Measurements from ENCODE around the gene FGF18.

The FGF18 gene

DNA sequence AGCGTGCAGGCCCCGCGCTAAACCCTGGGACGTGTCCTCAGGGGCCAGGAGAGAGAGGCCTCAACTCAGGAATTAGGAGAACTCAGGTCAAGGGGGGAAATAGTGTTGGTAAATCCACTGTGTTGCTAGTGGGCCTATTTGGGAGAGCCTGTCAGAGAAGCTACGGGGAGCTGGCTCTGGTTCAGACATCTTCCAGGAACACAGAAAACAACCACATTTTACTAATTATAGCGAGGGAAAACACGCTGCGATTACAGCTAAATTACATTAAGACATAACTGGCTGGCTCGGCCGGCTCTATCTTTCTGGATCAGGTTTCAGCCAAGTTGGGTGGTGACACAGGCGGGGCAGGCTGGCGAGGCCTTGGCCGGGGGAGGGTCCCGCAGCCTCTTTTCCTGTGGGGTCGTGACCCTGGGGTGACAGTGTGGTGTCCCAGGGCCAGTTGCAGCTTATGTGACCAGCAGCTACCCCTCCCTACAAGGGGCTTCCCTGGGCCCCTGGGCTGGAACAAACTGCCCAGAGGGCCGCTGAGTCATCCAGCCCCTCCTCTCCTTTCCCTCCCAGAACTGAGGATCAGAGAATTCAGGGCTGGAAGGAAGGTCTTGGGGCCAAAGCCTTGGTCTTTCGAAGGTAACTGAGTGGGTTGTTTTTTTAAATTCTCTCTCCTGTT, 75.1 kb downstream of the FGF18 start (continued):
- TF ChIP-seq, protein P1, sequence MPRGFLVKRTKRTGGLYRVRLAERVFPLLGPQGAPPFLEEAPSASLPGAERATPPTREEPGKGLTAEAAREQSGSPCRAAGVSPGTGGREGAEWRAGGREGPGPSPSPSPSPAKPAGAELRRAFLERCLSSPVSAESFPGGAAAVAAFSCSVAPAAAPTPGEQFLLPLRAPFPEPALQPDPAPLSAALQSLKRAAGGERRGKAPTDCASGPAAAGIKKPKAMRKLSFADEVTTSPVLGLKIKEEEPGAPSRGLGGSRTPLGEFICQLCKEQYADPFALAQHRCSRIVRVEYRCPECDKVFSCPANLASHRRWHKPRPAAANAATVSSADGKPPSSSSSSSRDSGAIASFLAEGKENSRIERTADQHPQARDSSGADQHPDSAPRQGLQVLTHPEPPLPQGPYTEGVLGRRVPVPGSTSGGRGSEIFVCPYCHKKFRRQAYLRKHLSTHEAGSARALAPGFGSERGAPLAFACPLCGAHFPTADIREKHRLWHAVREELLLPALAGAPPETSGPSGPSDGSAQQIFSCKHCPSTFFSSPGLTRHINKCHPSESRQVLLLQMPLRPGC (tag by site-specific recombination; IDR thresholded peaks at IDR 0.05): no peak
- TF ChIP-seq ZNF785 (tag by site-specific recombination; IDR thresholded peaks at IDR 0.05) (no peak), GLI2 (tag by site-specific recombination; IDR thresholded peaks at IDR 0.05; ENCODE audit: borderline replicate concordance, low read depth) (no peak), EGR2 (tag by site-specific recombination; IDR thresholded peaks at IDR 0.05; ENCODE audit: low read depth) (no peak), OSR2 (tag by site-specific recombination; IDR thresholded peaks at IDR 0.05) (no peak; the same call in 1 of the 2 replicates), ZNF623 (tag by site-specific recombination; IDR thresholded peaks at IDR 0.05) (no peak), ZNF146 (tag by site-specific recombination; IDR thresholded peaks at IDR 0.05) (no peak), KLF7 (tag by site-specific recombination; IDR thresholded peaks at IDR 0.05; ENCODE audit: borderline replicate concordance) (no peak), SP2 (tag by site-specific recombination; IDR thresholded peaks at IDR 0.05) (no peak), ZBTB17 (tag by site-specific recombination; IDR thresholded peaks at IDR 0.05) (peak; percentile 93), MZF1 (tag by site-specific recombination; IDR thresholded peaks at IDR 0.05; ENCODE audit: borderline replicate concordance) (no peak; the same call in 1 of the 2 replicates), ZNF138 (tag by site-specific recombination; IDR thresholded peaks at IDR 0.05; ENCODE audit: borderline replicate concordance) (no peak), ZNF324 (tag by site-specific recombination; IDR thresholded peaks at IDR 0.05) (no peak), ZNF132 (tag by site-specific recombination; IDR thresholded peaks at IDR 0.05; ENCODE audit: borderline replicate concordance) (no peak), ZNF585B (tag by site-specific recombination; IDR thresholded peaks at IDR 0.05) (no peak), ZNF610 (tag by site-specific recombination; IDR thresholded peaks at IDR 0.05; ENCODE audit: borderline replicate concordance) (no peak), ZNF747 (tag by site-specific recombination; IDR thresholded peaks at IDR 0.05) (no peak), ZNF48 (tag by site-specific recombination; IDR thresholded peaks at IDR 0.05) (no peak), SCRT2 (tag by site-specific recombination; IDR thresholded peaks at IDR 0.05) (no peak), HOXC10 (CRISPR knock-in tag; IDR thresholded peaks at IDR 0.05) (no peak), RBAK (tag by site-specific recombination; IDR thresholded peaks at IDR 0.05) (no peak), MEIS1 (CRISPR knock-in tag; IDR thresholded peaks at IDR 0.05; ENCODE audit: borderline replicate concordance) (no peak), ZBTB48 (tag by site-specific recombination; IDR thresholded peaks at IDR 0.05) (no peak), PRDM6 (tag by site-specific recombination; IDR thresholded peaks at IDR 0.05) (peak; percentile 93), ZNF530 (tag by site-specific recombination; IDR thresholded peaks at IDR 0.05; ENCODE audit: low read depth) (no peak), ZNF555 (tag by site-specific recombination; conservative IDR thresholded peaks at IDR 0.05) (no peak), FEZF1 (tag by site-specific recombination; IDR thresholded peaks at IDR 0.05) (0 out of 2 replicates have a peak, but pooled peaks have one; percentile 29), ZNF596 (tag by site-specific recombination; IDR thresholded peaks at IDR 0.05) (0 out of 2 replicates have a peak, but pooled peaks have one; percentile 10), ZNF624 (tag by site-specific recombination; IDR thresholded peaks at IDR 0.05) (no peak), ZNF639 (tag by site-specific recombination; IDR thresholded peaks at IDR 0.05) (no peak)
- TF ChIP-seq, protein P2, sequence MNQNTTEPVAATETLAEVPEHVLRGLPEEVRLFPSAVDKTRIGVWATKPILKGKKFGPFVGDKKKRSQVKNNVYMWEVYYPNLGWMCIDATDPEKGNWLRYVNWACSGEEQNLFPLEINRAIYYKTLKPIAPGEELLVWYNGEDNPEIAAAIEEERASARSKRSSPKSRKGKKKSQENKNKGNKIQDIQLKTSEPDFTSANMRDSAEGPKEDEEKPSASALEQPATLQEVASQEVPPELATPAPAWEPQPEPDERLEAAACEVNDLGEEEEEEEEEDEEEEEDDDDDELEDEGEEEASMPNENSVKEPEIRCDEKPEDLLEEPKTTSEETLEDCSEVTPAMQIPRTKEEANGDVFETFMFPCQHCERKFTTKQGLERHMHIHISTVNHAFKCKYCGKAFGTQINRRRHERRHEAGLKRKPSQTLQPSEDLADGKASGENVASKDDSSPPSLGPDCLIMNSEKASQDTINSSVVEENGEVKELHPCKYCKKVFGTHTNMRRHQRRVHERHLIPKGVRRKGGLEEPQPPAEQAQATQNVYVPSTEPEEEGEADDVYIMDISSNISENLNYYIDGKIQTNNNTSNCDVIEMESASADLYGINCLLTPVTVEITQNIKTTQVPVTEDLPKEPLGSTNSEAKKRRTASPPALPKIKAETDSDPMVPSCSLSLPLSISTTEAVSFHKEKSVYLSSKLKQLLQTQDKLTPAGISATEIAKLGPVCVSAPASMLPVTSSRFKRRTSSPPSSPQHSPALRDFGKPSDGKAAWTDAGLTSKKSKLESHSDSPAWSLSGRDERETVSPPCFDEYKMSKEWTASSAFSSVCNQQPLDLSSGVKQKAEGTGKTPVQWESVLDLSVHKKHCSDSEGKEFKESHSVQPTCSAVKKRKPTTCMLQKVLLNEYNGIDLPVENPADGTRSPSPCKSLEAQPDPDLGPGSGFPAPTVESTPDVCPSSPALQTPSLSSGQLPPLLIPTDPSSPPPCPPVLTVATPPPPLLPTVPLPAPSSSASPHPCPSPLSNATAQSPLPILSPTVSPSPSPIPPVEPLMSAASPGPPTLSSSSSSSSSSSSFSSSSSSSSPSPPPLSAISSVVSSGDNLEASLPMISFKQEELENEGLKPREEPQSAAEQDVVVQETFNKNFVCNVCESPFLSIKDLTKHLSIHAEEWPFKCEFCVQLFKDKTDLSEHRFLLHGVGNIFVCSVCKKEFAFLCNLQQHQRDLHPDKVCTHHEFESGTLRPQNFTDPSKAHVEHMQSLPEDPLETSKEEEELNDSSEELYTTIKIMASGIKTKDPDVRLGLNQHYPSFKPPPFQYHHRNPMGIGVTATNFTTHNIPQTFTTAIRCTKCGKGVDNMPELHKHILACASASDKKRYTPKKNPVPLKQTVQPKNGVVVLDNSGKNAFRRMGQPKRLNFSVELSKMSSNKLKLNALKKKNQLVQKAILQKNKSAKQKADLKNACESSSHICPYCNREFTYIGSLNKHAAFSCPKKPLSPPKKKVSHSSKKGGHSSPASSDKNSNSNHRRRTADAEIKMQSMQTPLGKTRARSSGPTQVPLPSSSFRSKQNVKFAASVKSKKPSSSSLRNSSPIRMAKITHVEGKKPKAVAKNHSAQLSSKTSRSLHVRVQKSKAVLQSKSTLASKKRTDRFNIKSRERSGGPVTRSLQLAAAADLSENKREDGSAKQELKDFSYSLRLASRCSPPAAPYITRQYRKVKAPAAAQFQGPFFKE (tag by site-specific recombination; IDR thresholded peaks at IDR 0.05; ENCODE audit: borderline replicate concordance): no peak
